ENCODE data around the gene KCTD10.

The KCTD10 gene

GRCh38 chr12:109495012-109495411 is 17.9 kb upstream of the KCTD10 start:
- no peak for TF ChIP-seq EZH2 (IDR thresholded peaks at IDR 0.05; ENCODE audit: borderline replicate concordance, low read depth, low read length, severe bottlenecking)
- no peak for TF ChIP-seq CTCF (IDR thresholded peaks at IDR 0.05; ENCODE audit: borderline replicate concordance, extremely low read depth, low read length, poor library complexity, severe bottlenecking)
- peaks cover 53% of the 10 kb centered on the region for H3K36me3 ChIP-seq (ENCODE audit: insufficient read depth, low read length)
- no peak overlapping the region for H3K4me2 ChIP-seq (ENCODE audit: insufficient read depth, low read length)
- ATAC-seq (ENCODE audit: insufficient read depth, low read depth): no peak
- no peaks in the 10 kb centered on the region for H3K4me1 ChIP-seq (ENCODE audit: insufficient read depth, low read length)
- no peak overlapping the region for H2AFZ ChIP-seq (ENCODE audit: low read depth, low read length)
- H3K4me3 ChIP-seq (ENCODE audit: low read depth in 1 of 2, low read length in 2 of 2): no peak overlapping the region
- H3K9ac ChIP-seq (ENCODE audit: low read depth, low read length): no peak overlapping the region
- H3K27me3 ChIP-seq (ENCODE audit: insufficient read depth, low read length, poor library complexity): no peaks in the 10 kb centered on the region
- no peaks in the 10 kb centered on the region for H3K9me3 ChIP-seq (ENCODE audit: insufficient read depth, low read length, severe bottlenecking)
- no peak for DNase-seq
- no peak overlapping the region for H3K27ac ChIP-seq (ENCODE audit: low read length)
- no peaks in the 10 kb centered on the region for H4K20me1 ChIP-seq (ENCODE audit: insufficient read depth, low read length)
- no peaks in the 10 kb centered on the region for H3K79me2 ChIP-seq (ENCODE audit: insufficient read depth, low read length)

DNA sequence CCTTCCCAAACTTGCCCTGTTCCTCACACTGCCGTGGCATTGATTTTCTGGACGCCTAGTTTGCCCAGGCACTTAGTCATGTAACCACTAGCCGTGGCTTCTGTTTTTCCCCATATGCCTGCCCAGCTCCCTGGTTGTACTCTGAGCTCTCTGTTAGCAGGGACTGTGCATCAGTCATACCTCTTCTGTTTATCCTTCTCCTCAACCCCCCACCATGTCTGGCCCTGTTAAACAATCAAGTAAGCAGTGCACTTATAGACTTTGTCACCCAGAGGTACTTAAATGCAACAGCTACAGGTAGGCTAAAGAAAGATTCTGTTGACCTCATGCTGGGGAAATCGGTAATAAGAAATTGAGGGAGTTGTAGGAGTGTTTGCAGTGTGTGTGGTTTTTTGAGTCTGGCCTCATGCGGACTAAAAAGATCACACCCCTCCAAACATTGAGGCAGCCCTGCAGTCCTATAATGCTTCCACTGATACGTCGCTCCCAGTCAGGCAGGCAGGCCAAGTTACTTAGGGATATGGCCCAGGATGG is 17.3 kb upstream of the KCTD10 start:
- H3K4me2 ChIP-seq (ENCODE audit: insufficient read depth, low read length): no peak overlapping the region
- no peak overlapping the region for H3K9ac ChIP-seq (ENCODE audit: low read depth, low read length)
- H3K36me3 ChIP-seq (ENCODE audit: insufficient read depth, low read length): peaks cover 56% of the 10 kb centered on the region
- TF ChIP-seq EZH2 (IDR thresholded peaks at IDR 0.05; ENCODE audit: borderline replicate concordance, low read depth, low read length, severe bottlenecking): no peak
- no peak for TF ChIP-seq CTCF (IDR thresholded peaks at IDR 0.05; ENCODE audit: borderline replicate concordance, extremely low read depth, low read length, poor library complexity, severe bottlenecking)
- ATAC-seq (ENCODE audit: insufficient read depth, low read depth) (no peak), DNase-seq (no peak)
- H2AFZ ChIP-seq (ENCODE audit: low read depth, low read length): no peak overlapping the region
- no peak overlapping the region for H3K27ac ChIP-seq (ENCODE audit: low read length)
- H3K4me1 ChIP-seq (ENCODE audit: insufficient read depth, low read length): no peaks in the 10 kb centered on the region
- H3K27me3 ChIP-seq (ENCODE audit: insufficient read depth, low read length, poor library complexity): no peaks in the 10 kb centered on the region
- H3K4me3 ChIP-seq (ENCODE audit: low read depth in 1 of 2, low read length in 2 of 2): no peak overlapping the region
- H3K79me2 ChIP-seq (ENCODE audit: insufficient read depth, low read length): no peaks in the 10 kb centered on the region
- no peaks in the 10 kb centered on the region for H4K20me1 ChIP-seq (ENCODE audit: insufficient read depth, low read length)
- no peaks in the 10 kb centered on the region for H3K9me3 ChIP-seq (ENCODE audit: insufficient read depth, low read length, severe bottlenecking)

GRCh38 chr12:109493938-109494337 is 16.8 kb upstream of the KCTD10 start:
- Histone ChIP-seq H4K20me1 (ENCODE audit: insufficient read depth, low read length) (no peaks in the 10 kb centered on the region), H3K9ac (ENCODE audit: low read depth, low read length) (no peak overlapping the region), H2AFZ (ENCODE audit: low read depth, low read length) (no peak overlapping the region), H3K4me2 (ENCODE audit: insufficient read depth, low read length) (no peak overlapping the region), H3K4me1 (ENCODE audit: insufficient read depth, low read length) (no peaks in the 10 kb centered on the region), H3K4me3 (ENCODE audit: low read depth in 1 of 2, low read length in 2 of 2) (no peak overlapping the region), H3K36me3 (ENCODE audit: insufficient read depth, low read length) (peaks cover 57% of the 10 kb centered on the region), H3K79me2 (ENCODE audit: insufficient read depth, low read length) (no peaks in the 10 kb centered on the region), H3K27me3 (ENCODE audit: insufficient read depth, low read length, poor library complexity) (no peaks in the 10 kb centered on the region), H3K9me3 (ENCODE audit: insufficient read depth, low read length, severe bottlenecking) (no peaks in the 10 kb centered on the region), H3K27ac (ENCODE audit: low read length) (no peak overlapping the region)
- TF ChIP-seq CTCF (IDR thresholded peaks at IDR 0.05; ENCODE audit: borderline replicate concordance, extremely low read depth, low read length, poor library complexity, severe bottlenecking) (no peak), EZH2 (IDR thresholded peaks at IDR 0.05; ENCODE audit: borderline replicate concordance, low read depth, low read length, severe bottlenecking) (no peak)
- DNase-seq: no peak
- ATAC-seq (ENCODE audit: insufficient read depth, low read depth): no peak

DNA sequence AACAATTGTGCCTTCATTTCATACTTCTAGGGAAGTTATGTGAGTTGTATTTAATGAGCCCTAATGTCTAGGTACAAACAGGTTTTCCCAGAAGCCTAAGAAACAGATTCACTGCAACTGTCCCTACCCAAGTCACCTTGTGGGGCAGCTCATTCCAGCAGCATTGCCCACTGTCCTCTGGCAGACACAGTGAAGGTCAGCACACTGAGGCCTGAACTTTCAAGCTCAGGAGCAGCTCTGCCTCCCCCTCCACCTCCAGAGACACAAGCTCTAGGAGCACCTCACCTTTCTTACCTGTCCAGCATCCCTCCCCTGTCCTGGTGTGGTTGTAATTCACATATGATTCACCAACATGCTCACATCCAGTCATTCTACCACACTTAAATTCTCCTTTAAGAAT is 16.0 kb upstream of the KCTD10 start:
- H4K20me1 ChIP-seq (ENCODE audit: insufficient read depth, low read length): no peaks in the 10 kb centered on the region
- TF ChIP-seq EZH2 (IDR thresholded peaks at IDR 0.05; ENCODE audit: borderline replicate concordance, low read depth, low read length, severe bottlenecking): no peak
- TF ChIP-seq CTCF (IDR thresholded peaks at IDR 0.05; ENCODE audit: borderline replicate concordance, extremely low read depth, low read length, poor library complexity, severe bottlenecking): no peak
- H3K4me1 ChIP-seq (ENCODE audit: insufficient read depth, low read length): no peaks in the 10 kb centered on the region
- DNase-seq: no peak
- H3K9me3 ChIP-seq (ENCODE audit: insufficient read depth, low read length, severe bottlenecking): no peaks in the 10 kb centered on the region
- H3K36me3 ChIP-seq (ENCODE audit: insufficient read depth, low read length): peaks cover 58% of the 10 kb centered on the region
- no peaks in the 10 kb centered on the region for H3K27me3 ChIP-seq (ENCODE audit: insufficient read depth, low read length, poor library complexity)
- no peak overlapping the region for H3K4me2 ChIP-seq (ENCODE audit: insufficient read depth, low read length)
- no peaks in the 10 kb centered on the region for H3K79me2 ChIP-seq (ENCODE audit: insufficient read depth, low read length)
- no peak overlapping the region for H2AFZ ChIP-seq (ENCODE audit: low read depth, low read length)
- no peak for ATAC-seq (ENCODE audit: insufficient read depth, low read depth)
- no peak overlapping the region for H3K9ac ChIP-seq (ENCODE audit: low read depth, low read length)
- H3K4me3 ChIP-seq (ENCODE audit: low read depth in 1 of 2, low read length in 2 of 2): no peak overlapping the region
- no peak overlapping the region for H3K27ac ChIP-seq (ENCODE audit: low read length)

Measured in DND-41 (cell line).